Measurements from ENCODE around the gene MCOLN2. TPM values are rescaled to one million over a fixed set of nuclear protein-coding genes. Genes with fewer than 3 reads are reported as not detected.

Gene MCOLN2
- total and polyA plus RNA-seq, 2 of the 4 experiments (the other 2 are of a cell fraction): 0.43 to 0.54 TPM

DNA sequence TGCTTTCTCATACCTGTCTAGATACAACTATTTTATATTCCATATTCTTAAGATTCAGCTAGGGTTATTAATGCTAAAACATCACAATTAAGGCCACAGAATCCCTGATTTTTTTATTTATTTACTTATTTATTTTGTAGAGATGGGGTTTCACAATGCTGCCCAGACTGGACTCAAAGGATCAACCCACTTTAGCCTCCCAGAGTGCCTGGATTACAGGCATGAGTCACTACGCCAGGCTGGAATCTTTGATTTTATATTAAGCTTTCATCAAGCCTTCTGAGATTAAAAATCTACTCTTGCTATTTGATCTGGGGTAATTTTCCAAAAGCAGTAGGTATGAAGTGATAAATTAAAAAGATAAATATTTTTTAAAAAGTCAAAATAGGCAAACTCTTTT is 38.9 kb downstream of the MCOLN2 start:
- Histone ChIP-seq H3K4me3 (ENCODE audit: insufficient read depth, low read depth, low read length) (no peak overlapping the region), H2BK15ac (ENCODE audit: low read depth, low read length) (no peak overlapping the region), H3K9me1 (ENCODE audit: insufficient read depth, low read length) (peaks cover 3% of the 10 kb centered on the region), H2AFZ (replicated peaks; ENCODE audit: low read length, poor library complexity) (no peak overlapping the region), H3K18ac (ENCODE audit: low read depth, low read length) (no peak overlapping the region), H2AK9ac (replicated peaks; ENCODE audit: low read depth, low read length, poor library complexity) (no peak overlapping the region), H3K14ac (replicated peaks; ENCODE audit: low read depth, low read length) (no peak overlapping the region), H3K9me3 (ENCODE audit: control insufficient read depth, insufficient read depth, low read length) (no peaks in the 10 kb centered on the region), H3K36me3 (ENCODE audit: control insufficient read depth, insufficient read depth, low read length) (no peaks in the 10 kb centered on the region), H3K56ac (ENCODE audit: extremely low read depth, insufficient read depth, low read length) (no peak overlapping the region), H3K27ac (ENCODE audit: insufficient read depth, low read length) (no peak overlapping the region), H3K4me2 (ENCODE audit: low read depth, low read length) (no peak overlapping the region), H2BK120ac (ENCODE audit: low read depth, low read length) (no peak overlapping the region), H2BK20ac (ENCODE audit: low read depth, low read length) (no peak overlapping the region), H3K23ac (ENCODE audit: low read depth, low read length) (no peak overlapping the region), H4K8ac (ENCODE audit: low read depth in 2 of 2, low read length in 2 of 2) (no peak overlapping the region), H2AK5ac (ENCODE audit: low read depth, low read length) (no peak overlapping the region), H3K9ac (ENCODE audit: low read depth, low read length) (no peak overlapping the region), H4K91ac (ENCODE audit: insufficient read depth, low read depth, low read length) (no peak overlapping the region), H3K4me1 (ENCODE audit: control insufficient read depth, insufficient read depth, low read length) (peaks cover 4% of the 10 kb centered on the region), H4K5ac (ENCODE audit: low read depth, low read length) (no peak overlapping the region), H3K79me1 (ENCODE audit: low read depth in 1 of 2, low read length in 2 of 2) (no peaks in the 10 kb centered on the region), H2BK5ac (ENCODE audit: low read depth, low read length, poor library complexity, severe bottlenecking) (no peak overlapping the region), H3K27me3 (ENCODE audit: control insufficient read depth, insufficient read depth, low read length) (peaks cover 4% of the 10 kb centered on the region; the same call in 1 of the 2 replicates), H3K4ac (ENCODE audit: low read depth, low read length) (no peak overlapping the region), H4K20me1 (ENCODE audit: insufficient read depth, low read length) (no peaks in the 10 kb centered on the region)
- no TSS peak for BruUV-seq (replicated peaks)
- intact Hi-C loops (cut with micrococcal nuclease): no loop called here
- no peak for TF ChIP-seq MAFK (IDR thresholded peaks at IDR 0.05; ENCODE audit: low read depth, low read length)
- no peak for TF ChIP-seq CHD1 (IDR thresholded peaks at IDR 0.05; ENCODE audit: low read depth, low read length)
- TF ChIP-seq, protein P1, sequence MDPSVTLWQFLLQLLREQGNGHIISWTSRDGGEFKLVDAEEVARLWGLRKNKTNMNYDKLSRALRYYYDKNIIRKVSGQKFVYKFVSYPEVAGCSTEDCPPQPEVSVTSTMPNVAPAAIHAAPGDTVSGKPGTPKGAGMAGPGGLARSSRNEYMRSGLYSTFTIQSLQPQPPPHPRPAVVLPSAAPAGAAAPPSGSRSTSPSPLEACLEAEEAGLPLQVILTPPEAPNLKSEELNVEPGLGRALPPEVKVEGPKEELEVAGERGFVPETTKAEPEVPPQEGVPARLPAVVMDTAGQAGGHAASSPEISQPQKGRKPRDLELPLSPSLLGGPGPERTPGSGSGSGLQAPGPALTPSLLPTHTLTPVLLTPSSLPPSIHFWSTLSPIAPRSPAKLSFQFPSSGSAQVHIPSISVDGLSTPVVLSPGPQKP (IDR thresholded peaks at IDR 0.05; ENCODE audit: borderline replicate concordance, low read depth, low read length): no peak
- no peak for TF ChIP-seq CEBPB (IDR thresholded peaks at IDR 0.05; ENCODE audit: low read depth, low read length)
- DNase-seq: no peak
- no CpG with 5 or more reads among the region's 1 CpG for WGBS, 2 experiments (ENCODE audit: extremely low coverage in 2 of 2, insufficient read length in 1 of 2)
- ChIA-PET CTCF (interaction anchor here (1.0 to 4.1 kb wide), 3 partner anchors 11 to 70 kb away, joined by 3 to 19 read pairs (median 4); no protein-coding TSS in a partner anchor), POLR2A (ENCODE audit: unreplicated experiment) (no interaction called here)
- in situ Hi-C loops (cut with MboI; ENCODE audit: low sequenced_read_pairs): no loop called here
- ATAC-seq (ENCODE audit: low read depth): no peak
- dilution Hi-C loops (cut with HindIII; ENCODE audit: low sequenced_read_pairs, unreplicated experiment): no loop called here

All from IMR-90 (cell line).